ELF-1 (cell line): Measurements from ENCODE around the gene ST3GAL3.
A peak's percentile ranks its signal among the peaks of the same experiment; 100 is the strongest.

Experiments used
- DNase-seq: peaks from one replicate; pipeline ENCODE4 v3.0.0-alpha.2; 2016; ENCODE audit warnings: low read depth, low spot score

Gene ST3GAL3

DNA sequence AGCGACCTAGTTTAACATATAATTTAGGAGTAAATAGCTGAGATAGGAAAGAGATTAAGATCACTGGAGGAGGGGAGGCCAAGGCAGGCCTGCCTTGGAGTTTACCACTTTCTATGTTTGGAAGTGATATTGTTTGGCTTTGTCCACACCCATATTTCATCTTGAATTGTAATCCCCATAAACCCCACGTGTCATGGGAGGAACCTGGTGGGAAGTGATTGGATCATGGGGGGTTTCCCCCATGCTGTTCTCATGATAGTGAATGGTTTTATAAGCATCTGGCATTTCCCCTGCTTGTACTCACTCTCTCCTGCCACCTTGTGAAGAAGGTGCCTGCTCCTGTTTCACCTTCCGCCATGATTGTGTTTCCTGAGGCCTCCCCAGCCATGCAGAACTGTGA lies 168.0 kb downstream of the ST3GAL3 start:
- no peak for DNase-seq

- DNase-seq = no peak
Observed at GRCh38 chr1:43877101-43877500, 169.8 kb downstream of the ST3GAL3 start.

DNA sequence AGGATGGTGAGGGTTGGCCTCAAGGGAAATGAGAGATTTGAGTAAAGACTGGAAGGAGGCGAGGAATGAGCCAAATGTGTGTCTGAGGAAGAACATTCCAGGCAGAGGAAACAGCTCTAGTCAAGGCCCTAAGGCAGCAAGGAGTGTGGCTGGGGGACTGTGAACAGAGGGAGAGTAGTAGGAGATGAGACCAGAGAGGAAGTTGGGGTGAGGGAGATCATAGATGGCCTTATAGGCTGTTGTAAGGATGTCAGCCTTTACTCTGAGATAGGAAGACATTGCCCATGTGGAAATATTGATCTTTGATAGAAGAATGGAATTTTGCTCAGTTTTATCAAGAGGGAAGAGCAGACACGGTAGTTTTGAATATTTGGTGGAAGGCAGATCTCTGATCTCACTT lies 171.1 kb downstream of the ST3GAL3 start:
- DNase-seq = no peak

- DNase-seq = no peak
Observed at GRCh38 chr1:43878854-43879253, 171.5 kb downstream of the ST3GAL3 start.

DNA sequence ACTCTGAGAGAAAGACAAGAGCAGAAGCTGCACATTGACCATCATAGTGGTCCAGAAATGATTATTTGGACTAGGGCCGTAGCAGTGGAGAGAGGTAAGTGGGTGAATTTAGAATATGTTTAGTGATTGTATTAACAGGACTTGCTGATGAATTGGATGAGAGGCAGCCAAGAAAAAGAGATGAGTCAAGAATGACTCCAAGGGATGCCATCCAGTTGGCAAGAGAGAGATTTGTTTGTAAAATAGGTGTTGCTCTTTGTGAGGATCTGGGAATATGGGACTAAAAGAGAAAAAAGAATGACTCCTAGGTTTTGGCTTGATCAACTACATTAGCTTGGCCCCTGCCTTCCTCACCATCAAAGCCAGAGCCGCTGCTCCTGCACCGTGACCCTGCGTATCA lies 172.1 kb downstream of the ST3GAL3 start:
- no peak for DNase-seq

GRCh38 chr1:43879996-43880395 lies 172.7 kb downstream of the ST3GAL3 start:
- DNase-seq = no peak

GRCh38 chr1:43880604-43881003 lies 173.3 kb downstream of the ST3GAL3 start:
- DNase-seq = no peak

GRCh38 chr1:43881415-43881814 lies 174.1 kb downstream of the ST3GAL3 start:
- peak; percentile 53 for DNase-seq

DNA sequence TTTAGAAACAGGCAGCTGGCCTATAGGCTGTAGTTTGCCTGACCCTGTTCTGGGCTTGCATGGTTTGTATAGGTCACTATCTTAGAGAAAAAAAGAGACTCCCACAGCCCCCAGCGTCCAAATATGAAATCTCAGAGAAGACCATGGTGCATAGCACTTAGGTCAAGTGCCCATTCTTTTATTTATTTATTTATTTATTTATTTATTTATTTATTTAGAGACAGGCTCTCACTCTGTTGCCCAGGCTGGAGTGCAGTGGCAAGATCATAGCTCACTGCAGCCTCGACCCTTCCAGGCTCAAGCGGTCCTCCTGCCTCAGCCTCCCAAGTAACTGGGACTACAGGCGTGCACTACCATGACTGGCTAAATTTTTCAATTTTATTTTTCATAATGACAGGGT lies 175.4 kb downstream of the ST3GAL3 start:
- no peak for DNase-seq

- DNase-seq = peak; percentile 38
Observed at GRCh38 chr1:43883321-43883720, 176.0 kb downstream of the ST3GAL3 start.

GRCh38 chr1:43885279-43885801 lies 178.0 kb downstream of the ST3GAL3 start:
- peak; percentile 81 for DNase-seq

DNA sequence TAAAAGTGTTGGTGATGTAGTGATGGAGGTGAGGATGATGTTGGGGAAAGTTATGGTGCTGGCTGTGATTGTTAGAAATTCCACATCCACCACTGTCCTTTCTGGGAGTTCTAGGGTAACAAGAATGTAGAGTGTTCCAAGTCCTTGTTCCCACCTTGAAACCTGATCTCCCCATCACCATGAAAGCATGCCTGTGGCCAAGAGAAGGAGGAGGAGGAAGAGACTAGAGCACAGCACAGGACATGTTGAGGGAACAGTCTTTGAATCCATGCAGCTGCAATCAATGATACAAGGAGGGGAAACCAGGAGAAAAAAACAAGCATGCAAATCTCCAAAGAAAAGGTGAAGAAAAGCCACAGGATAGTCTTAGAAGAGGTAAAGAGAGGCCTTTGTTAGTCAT lies 180.4 kb downstream of the ST3GAL3 start:
- peak; percentile 15 for DNase-seq

DNA sequence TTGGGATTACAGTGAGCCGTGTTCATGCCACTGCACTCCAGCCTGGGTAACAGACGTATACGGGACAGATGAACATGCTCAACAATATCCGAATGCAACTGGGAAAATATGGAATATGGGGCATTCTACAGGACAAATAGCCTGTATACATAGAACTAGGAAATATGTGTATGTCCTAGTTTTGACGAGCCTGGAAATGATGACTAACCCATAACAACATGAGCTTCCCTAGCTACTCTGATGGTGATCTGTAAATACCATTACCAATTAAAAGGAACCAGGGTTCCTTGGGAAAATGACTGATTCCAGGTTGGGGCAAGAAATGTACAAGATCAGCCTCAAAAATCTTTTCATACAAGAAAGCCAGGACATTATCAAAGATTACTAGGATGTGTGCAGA lies 183.5 kb downstream of the ST3GAL3 start:
- no peak for DNase-seq

- DNase-seq = no peak
Observed at GRCh38 chr1:43893006-43893405, 185.7 kb downstream of the ST3GAL3 start.

DNA sequence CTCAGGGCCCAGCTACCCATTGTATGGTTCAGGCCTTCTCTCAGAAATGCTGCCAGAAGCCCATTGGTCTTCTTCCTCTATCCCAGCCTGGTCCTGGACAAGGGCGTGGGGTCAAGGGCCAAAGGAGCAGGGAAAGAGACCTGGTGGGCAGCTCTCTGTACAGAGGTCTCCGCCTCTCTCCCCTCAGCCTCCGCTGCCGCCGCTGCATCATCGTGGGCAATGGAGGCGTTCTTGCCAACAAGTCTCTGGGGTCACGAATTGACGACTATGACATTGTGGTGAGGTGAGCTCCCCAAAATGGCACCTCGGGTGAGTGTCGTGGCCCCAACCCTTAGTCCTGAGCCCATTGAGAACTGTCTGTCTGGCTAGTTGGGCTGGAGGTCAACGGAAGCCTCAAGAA lies 191.6 kb downstream of the ST3GAL3 start:
- DNase-seq = no peak

DNA sequence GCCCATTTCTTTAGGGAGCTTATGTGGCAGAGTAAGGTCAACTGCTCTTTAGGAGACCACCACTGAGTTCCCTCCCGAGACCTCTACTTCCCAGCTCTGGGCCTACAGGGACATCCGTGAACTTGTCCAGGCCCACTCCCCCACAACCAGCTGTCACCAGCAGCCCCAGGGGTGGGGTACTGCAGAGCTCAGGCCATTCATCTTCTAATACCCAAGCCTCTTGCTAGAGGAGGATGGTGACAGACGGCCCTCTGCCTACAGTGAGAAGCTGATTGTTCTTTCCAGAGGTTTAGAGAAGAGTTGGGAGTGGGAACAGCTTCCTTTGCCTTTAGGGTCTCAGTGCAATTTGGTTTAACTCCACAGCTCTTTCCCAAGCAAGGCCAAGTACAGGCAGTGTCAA lies 193.1 kb downstream of the ST3GAL3 start:
- no peak for DNase-seq

GRCh38 chr1:43901196-43901961 lies 194.0 kb downstream of the ST3GAL3 start:
- DNase-seq = no peak

GRCh38 chr1:43902058-43902831 lies 194.9 kb downstream of the ST3GAL3 start:
- DNase-seq = no peak

DNA sequence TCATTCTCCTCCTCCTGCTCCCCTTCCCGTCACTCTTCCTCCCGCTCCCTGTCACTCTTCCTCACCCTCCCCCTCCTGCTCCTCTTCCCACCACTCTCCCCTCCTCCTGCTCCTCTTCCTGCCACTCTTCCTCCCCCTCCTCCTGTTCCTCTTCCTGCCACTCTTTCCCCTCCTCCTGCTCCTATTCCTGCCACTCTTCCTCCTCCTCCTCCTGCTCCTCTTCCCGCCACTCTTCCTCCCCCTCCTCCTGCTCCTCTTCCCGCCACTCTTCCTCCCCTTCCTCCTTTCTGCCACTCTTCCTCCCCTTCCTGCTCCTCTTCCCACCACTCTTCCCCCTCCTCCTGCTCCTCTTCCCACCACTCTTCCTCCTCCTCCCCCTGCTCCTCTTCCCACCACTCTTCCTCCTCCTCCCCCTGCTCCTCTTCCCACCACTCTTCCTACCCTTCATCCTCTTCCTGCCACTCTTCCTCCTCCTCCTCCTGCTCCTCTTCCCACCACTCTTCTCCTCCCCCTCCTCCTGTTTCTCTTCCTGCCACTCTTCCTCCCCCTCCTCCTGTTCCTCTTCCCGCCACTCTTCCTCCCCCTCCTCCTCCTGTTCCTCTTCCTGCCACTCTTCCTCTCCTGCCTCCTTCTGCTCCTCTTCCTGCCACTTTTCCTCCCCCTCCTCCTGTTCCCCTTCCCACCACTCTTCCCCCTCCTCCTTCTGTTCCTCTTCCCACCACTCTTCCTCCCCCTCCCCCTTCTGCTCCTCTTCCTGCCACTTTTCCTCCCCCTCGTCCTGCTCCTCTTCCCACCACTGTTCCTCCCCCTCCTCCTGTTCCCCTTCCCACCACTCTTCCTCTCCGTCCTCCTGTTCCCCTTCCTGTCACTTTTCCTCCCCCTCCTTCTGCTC lies 197.6 kb downstream of the ST3GAL3 start:
- DNase-seq = no peak

- no peak for DNase-seq
Observed at GRCh38 chr1:43908226-43908625, 200.9 kb downstream of the ST3GAL3 start.

GRCh38 chr1:43908858-43909257 lies 201.5 kb downstream of the ST3GAL3 start:
- DNase-seq = no peak

GRCh38 chr1:43910343-43910742 lies 203.0 kb downstream of the ST3GAL3 start:
- no peak for DNase-seq
